C4-2B (cell line): ENCODE measurements around the gene YLPM1.

Experiments
- CTCF ChIP-seq: fragments of 450-650 bp; conservative IDR thresholded peaks from 2 replicates; pipeline ENCODE4 v1.5.1; 2017; ENCODE audit warnings: mild to moderate bottlenecking
- ZFX ChIP-seq: fragments of 450-650 bp; IDR thresholded peaks from 2 replicates; pipeline ENCODE4 v1.6.1; 2017

- TF ChIP-seq CTCF (no peak), ZFX (no peak)
Measured at GRCh38 chr14:74826574-74826973, 63.5 kb downstream of the YLPM1 start.
